Ovary (tissue), 9 donors: ENCODE data around the gene SIK3. TPM values are rescaled to one million over a fixed set of nuclear protein-coding genes. Genes with fewer than 3 reads are reported as not detected.
"Not testable (repeated sequence)": the region's sequence is repeated elsewhere in the genome, so short reads cannot be mapped to it uniquely, and the experiment has no call there.

ENCODE experiments used
- DNase-seq, 5 donors: peaks; one replicate each; pipeline ENCODE4 v3.0.0-alpha.2; 2019 to 2020
- H3K27ac ChIP-seq, 2 donors: fragments of 200-600 bp; one replicate each; pipeline versions ENCODE4 v1.5.1 to v1.8.0; 2019 to 2022
- H3K27me3 ChIP-seq: fragments of 200-600 bp; one replicate; pipeline ENCODE4 v1.8.0; 2022
- H3K36me3 ChIP-seq: fragments of 200-600 bp; sonication (generic); one replicate; pipeline ENCODE4 v1.5.1; 2019
- H3K4me1 ChIP-seq: one replicate; pipeline ENCODE4 v1.8.1; 2013; ENCODE audit warnings: mild to moderate bottlenecking, moderate library complexity; ENCODE audit not compliant: insufficient read depth
- H3K4me3 ChIP-seq: fragments of 200-600 bp; sonication (generic); one replicate; pipeline ENCODE4 v1.5.1; 2017
- H3K9me3 ChIP-seq, 2 donors: fragments of 200-600 bp in 1 of 2; sonication (generic) in 1 of 2; one replicate each; pipeline versions ENCODE4 v1.5.1 to v1.8.1; 2013 to 2019; ENCODE audit warnings: mild to moderate bottlenecking in 1 of 2, moderate library complexity in 1 of 2
- EP300 ChIP-seq: sonication (generic); formaldehyde crosslinking; IDR thresholded peaks from one replicate; pipeline ENCODE4 v1.6.1; 2017; ENCODE audit warnings: antibody characterized with exemption
- POLR2A ChIP-seq: fragments of 450-650 bp; IDR thresholded peaks from one replicate; pipeline ENCODE4 v1.6.1; 2017; ENCODE audit warnings: antibody characterized with exemption, mild to moderate bottlenecking, moderate library complexity
- WGBS, 3 donors: extraction: QIAGEN DNeasy Blood & Tissue Kit in 1 of 3; methylation state at CpG; one replicate each; pipeline versions ENCODE4 v1.1.5 to v1.1.7; 2013 to 2017; 5-methylcytosine and 5-hydroxymethylcytosine counted together
- intact Hi-C, 4 donors: fragments of 100-400 bp; cut with DNase I; formaldehyde crosslinking; loops; one replicate each; pipeline versions ENCODE4 v1.11.0 to v1.15.1; 2022 to 2023
- polyA plus RNA-seq, 2 donors: library from polyadenylated mRNA; stranded (reverse); fragments of 200-250 nt in 1 of 2; fragments of 350-450 nt in 1 of 2; fragmentation: Illumina TruSeq in 1 of 2; extraction: RNeasy Lipid Tissue Mini Kit (QIAGEN cat#74804) in 1 of 2; gene quantifications; one replicate each; pipeline ENCODE4 v1.2.3, GENCODE V29; 2013 to 2014
- total RNA-seq, 7 donors: library from RNA; depleted of rRNA in 2 of 7; stranded (reverse); fragments of >200 nt in 2 of 7; fragmentation: NEBNext Ultra II Directional in 3 of 7; extraction: Animal tissue kit (Norgen Biotek cat#: 25700) in 3 of 7; gene quantifications; one replicate each; pipeline versions ENCODE4 v1.1.0 to v1.2.4, GENCODE V29; 2016 to 2023
- TF ChIP-seq, protein P1 (sequence below), 3 donors: fragments of 450-650 bp in 2 of 3; fragments of 200-600 bp in 1 of 3; IDR thresholded peaks; one replicate each; pipeline versions ENCODE4 v1.5.1 to v1.8.0; 2016 to 2022; ENCODE audit warnings: antibody characterized with exemption in 3 of 3, mild to moderate bottlenecking in 1 of 3
- donor health status: DM: no; HTN: no; CAD: no; lungs with moderate emphysema.
- donor health status: DM: no; HTN: no; CAD: no.
- donor health status: Bipolar disorder and iron deficiency.
- donor health status: DM: yes; HTN: yes; CAD: no.
- donor health status: DM: no; HTN: no; CAD: no.
- donor health status: DM: yes; HTN: yes; CAD: no.

Gene SIK3
- total and polyA plus RNA-seq, 9 donors: 18.3 to 134 (median 56.2) TPM

DNA sequence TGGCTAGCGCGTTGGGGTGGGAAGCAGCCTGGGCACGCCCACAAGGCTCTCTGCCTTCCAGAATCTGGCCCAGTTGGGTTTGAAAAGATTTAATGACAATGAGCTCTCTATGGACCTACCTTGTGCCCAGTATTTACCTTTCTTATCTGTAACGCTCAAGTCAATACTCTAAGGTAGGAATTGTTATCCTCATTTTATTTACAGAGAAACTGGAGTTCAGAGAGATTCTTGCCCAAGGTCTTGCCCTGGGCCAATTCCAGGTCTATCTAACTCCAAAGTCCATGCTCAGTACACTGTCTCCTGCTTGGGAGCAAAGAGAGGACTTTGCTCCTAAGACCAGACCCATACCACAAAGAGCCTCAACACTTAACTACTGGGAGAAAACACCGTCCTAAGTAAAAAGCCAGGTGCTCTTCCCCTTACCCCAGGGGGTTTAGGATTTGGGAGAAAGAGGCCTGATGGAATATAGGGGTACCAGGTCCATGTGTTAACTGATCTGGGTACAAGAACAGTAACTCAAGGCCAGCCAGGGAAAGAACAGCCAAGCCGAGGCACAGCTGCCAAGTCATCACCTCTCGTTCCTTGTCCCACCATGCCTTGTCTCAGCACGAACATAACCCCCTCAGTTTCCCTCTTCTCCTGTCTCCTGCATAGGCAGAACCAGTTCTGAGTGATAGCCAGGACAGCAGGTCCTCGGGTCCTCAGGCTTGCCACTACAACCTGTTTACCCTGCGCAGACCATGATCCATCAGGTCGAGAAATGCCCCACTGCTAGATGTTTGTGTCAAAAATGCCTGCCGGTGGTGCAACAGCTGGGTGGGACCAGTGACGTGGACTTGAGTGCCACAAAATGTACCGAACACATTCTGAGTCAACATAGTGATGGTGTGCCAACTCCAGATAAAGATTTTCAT, 289.7 kb downstream of the SIK3 start:
- no peaks in the 10 kb centered on the region for H3K36me3 ChIP-seq
- no peak overlapping the region for H3K27ac ChIP-seq
- H3K27me3 ChIP-seq: no peaks in the 10 kb centered on the region
- no peak overlapping the region for H3K4me3 ChIP-seq
- WGBS, 3 donors: 77 to 79% (median 79%) methylated on average over 14 of the region's 14 CpGs
- no peak for DNase-seq
- H3K9me3 ChIP-seq: no peaks in the 10 kb centered on the region
- H3K4me1 ChIP-seq: no peaks in the 10 kb centered on the region
- intact Hi-C loops: no loop called here
- TF ChIP-seq EP300: no peak
- TF ChIP-seq POLR2A: no peak

DNA sequence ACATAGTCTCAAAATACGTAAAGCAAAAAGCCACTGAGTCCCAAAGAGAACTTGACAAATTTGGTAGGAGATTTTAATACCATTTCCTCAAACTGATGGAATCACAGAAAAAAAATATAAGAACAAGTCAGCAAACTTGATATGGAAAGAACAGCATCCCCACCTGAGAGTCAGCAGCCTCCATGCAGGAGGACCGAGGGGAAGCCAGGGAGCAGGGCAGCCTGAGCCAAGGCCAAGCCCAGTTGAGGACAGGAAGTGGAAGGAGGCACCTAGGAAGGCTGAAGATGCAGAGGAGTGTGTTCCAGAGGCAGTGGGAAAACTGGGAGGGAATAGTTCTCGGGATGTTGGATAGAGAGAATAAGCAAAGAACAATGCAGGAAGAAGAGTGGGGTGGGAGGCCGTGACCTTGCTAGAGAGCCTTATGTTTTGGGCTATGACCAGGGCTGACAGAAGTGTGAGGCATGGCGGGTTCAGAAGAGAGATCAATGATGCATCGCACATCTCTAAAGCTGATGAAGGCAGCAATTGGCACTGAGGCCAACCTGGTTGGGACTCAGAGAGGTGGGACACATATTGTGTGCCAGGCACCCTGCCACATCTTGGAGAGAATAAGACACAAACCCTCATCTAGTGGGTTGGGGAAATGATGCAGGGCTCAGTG, 290.5 kb downstream of the SIK3 start:
- H3K27ac ChIP-seq: no peak overlapping the region
- H3K9me3 ChIP-seq: no peaks in the 10 kb centered on the region
- no peak overlapping the region for H3K4me3 ChIP-seq
- intact Hi-C loops: no loop called here
- WGBS, 3 donors: 90 to 91% (median 91%) methylated on average over 6 of the region's 6 CpGs
- no peaks in the 10 kb centered on the region for H3K36me3 ChIP-seq
- DNase-seq: no peak
- H3K27me3 ChIP-seq: no peaks in the 10 kb centered on the region
- TF ChIP-seq, protein P1, sequence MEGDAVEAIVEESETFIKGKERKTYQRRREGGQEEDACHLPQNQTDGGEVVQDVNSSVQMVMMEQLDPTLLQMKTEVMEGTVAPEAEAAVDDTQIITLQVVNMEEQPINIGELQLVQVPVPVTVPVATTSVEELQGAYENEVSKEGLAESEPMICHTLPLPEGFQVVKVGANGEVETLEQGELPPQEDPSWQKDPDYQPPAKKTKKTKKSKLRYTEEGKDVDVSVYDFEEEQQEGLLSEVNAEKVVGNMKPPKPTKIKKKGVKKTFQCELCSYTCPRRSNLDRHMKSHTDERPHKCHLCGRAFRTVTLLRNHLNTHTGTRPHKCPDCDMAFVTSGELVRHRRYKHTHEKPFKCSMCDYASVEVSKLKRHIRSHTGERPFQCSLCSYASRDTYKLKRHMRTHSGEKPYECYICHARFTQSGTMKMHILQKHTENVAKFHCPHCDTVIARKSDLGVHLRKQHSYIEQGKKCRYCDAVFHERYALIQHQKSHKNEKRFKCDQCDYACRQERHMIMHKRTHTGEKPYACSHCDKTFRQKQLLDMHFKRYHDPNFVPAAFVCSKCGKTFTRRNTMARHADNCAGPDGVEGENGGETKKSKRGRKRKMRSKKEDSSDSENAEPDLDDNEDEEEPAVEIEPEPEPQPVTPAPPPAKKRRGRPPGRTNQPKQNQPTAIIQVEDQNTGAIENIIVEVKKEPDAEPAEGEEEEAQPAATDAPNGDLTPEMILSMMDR (IDR thresholded peaks at IDR 0.05): no peak
- TF ChIP-seq POLR2A: no peak
- no peak for TF ChIP-seq EP300
- no peaks in the 10 kb centered on the region for H3K4me1 ChIP-seq

DNA sequence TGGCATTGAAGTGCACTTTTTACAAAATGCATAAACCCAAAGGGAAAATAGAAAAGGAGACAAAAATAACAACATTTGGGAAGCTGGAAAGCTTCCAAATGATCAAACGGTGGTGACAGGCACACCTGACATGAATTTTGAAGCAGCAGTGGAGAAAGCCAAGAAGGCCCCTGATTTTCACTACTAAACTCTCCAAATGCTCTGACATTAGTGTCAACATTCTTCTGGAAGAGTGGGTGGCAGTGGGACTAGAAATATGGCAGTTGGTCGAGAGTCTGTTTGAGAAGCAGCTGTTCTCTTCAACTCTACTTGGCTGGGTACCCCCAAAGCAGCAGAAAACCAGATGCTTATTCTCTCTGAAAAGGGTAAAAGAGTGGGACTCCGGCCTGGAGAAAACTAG, 294.2 kb downstream of the SIK3 start:
- TF ChIP-seq, protein P1 (IDR thresholded peaks at IDR 0.05): no peak
- TF ChIP-seq POLR2A: no peak
- H3K36me3 ChIP-seq: no peaks in the 10 kb centered on the region
- no peaks in the 10 kb centered on the region for H3K9me3 ChIP-seq
- H3K4me1 ChIP-seq: no peaks in the 10 kb centered on the region
- no peak overlapping the region for H3K27ac ChIP-seq
- 59 to 61% (median 59%) methylated on average over 3 of the region's 3 CpGs for WGBS, 3 donors
- intact Hi-C loops: no loop called here
- no peak for DNase-seq
- H3K27me3 ChIP-seq: no peaks in the 10 kb centered on the region
- no peak overlapping the region for H3K4me3 ChIP-seq

DNA sequence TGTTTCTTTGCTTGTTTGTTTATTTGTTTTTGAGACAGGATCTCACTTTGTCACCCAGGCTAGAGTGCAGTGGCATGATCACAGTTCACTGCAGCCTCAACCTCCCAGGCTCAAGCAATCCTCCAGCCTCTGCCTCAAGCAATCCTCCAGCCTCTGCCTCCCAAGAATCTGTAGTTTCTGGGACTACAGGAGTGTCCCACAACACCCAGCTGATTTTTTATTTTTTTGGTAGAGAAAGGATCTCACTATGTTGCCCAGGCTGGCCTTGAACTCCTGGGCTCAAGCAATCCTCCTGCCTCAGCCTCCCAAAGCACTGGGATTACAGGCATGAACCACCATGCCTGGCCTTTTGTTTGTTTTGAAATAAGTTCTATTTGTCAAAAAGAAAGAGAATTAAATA, 296.6 kb downstream of the SIK3 start:
- H3K4me3 ChIP-seq, H3K9me3 ChIP-seq, H3K27ac ChIP-seq, intact Hi-C loops, H3K4me1 ChIP-seq, H3K36me3 ChIP-seq, DNase-seq, H3K27me3 ChIP-seq: not testable (repeated sequence)

DNA sequence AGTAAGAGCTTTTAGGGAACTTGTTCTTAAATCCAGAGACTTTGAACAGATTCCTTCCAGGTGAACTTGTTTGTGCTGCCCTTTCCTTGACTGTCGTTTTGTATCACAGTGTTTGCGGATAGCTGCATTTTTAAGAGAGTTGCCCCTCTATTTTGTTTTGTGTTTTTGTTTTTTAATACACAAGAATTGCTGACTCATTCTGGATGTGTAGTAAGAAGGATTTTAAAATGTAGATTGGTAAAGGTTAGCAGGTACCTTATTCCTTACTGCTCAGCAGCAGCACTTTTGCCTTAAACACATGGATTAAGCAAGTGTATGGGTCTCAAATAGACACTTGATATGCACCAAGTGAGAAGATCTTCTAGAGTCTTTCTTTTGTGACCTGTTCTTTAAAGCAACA, 297.6 kb downstream of the SIK3 start:
- Histone ChIP-seq H3K36me3 (no peaks in the 10 kb centered on the region), H3K4me1 (no peaks in the 10 kb centered on the region), H3K4me3 (no peak overlapping the region), H3K27ac (no peak overlapping the region), H3K9me3 (no peaks in the 10 kb centered on the region), H3K27me3 (no peaks in the 10 kb centered on the region)
- DNase-seq: no peak
- no peak for TF ChIP-seq POLR2A
- TF ChIP-seq, protein P1 (IDR thresholded peaks at IDR 0.05): no peak
- no peak for TF ChIP-seq EP300
- intact Hi-C loops: no loop called here
- WGBS, 3 donors: 75 to 88% (median 76%) methylated on average over 2 of the region's 2 CpGs
